Skeletal muscle tissue (tissue), 4 donors: Measurements from ENCODE around the gene RAD23A. TPM values are rescaled to one million over a fixed set of nuclear protein-coding genes. Genes with fewer than 3 reads are reported as not detected.

Experiments used
- H3K27ac ChIP-seq: one replicate; pipeline ENCODE4 v1.7.0; 2013; ENCODE audit warnings: mild to moderate bottlenecking, low read depth, low read length, inconsistent platforms
- H3K27me3 ChIP-seq, 3 donors: one replicate each; pipeline ENCODE4 v1.7.0; 2013; ENCODE audit warnings: low read length in 3 of 3; ENCODE audit not compliant: control insufficient read depth in 3 of 3, insufficient read depth in 3 of 3
- H3K36me3 ChIP-seq, 3 donors: one replicate each; pipeline ENCODE4 v1.7.0; 2013; ENCODE audit warnings: low read length in 3 of 3; ENCODE audit not compliant: control insufficient read depth in 3 of 3, insufficient read depth in 3 of 3
- H3K4me1 ChIP-seq, 3 donors: one replicate each; pipeline ENCODE4 v1.7.0; 2013; ENCODE audit warnings: low read length in 3 of 3, mild to moderate bottlenecking in 3 of 3; ENCODE audit not compliant: control insufficient read depth in 3 of 3, insufficient read depth in 3 of 3
- H3K4me3 ChIP-seq, 3 donors: one replicate each; pipeline ENCODE4 v1.7.0; 2013; ENCODE audit warnings: low read length in 3 of 3
- H3K9ac ChIP-seq, 3 donors: one replicate each; pipeline ENCODE4 v1.7.0; 2013; ENCODE audit warnings: low read length in 3 of 3, mild to moderate bottlenecking in 3 of 3, moderate library complexity in 2 of 3, low read depth in 1 of 3
- H3K9me3 ChIP-seq, 3 donors: one replicate each; pipeline ENCODE4 v1.7.0; 2013; ENCODE audit warnings: low read length in 3 of 3; ENCODE audit not compliant: control insufficient read depth in 3 of 3
- total RNA-seq: library from RNA; depleted of rRNA; stranded (reverse); fragments of >200 nt; gene quantifications from one replicate; pipeline ENCODE4 v1.2.3, GENCODE V29; 2014
- donor health status: Osteomylitis.

Gene RAD23A
- total RNA-seq, 1 donor from 2014 or later: 57.9 TPM

- H3K4me1 ChIP-seq: peaks cover 43 to 55% (median 47%) of the 10 kb centered on the region in 3 donors
Observed at GRCh38 chr19:12937093-12937926, 8.4 kb upstream of the RAD23A start.

GRCh38 chr19:12937927-12938778, 7.5 kb upstream of the RAD23A start, which contains the start of gene CALR:
Gene CALR, plus strand, starts transcription at chr19:12938609. Its CDS starts 71 bp downstream, at chr19:12938680.
- Histone ChIP-seq H3K9me3 (no peaks in the 10 kb centered on the region), H3K27ac (peak within 1 kb of the TSS; percentile 92), H3K4me1 (peaks cover 34 to 51% (median 41%) of the 10 kb centered on the region in 3 donors), H3K9ac (peak within 1 kb of the TSS; percentile 92 to 97 (median 96)), H3K36me3 (peaks cover 29 to 33% (median 33%) of the 10 kb centered on the region in 3 donors), H3K27me3 (no peaks in the 10 kb centered on the region), H3K4me3 (peak within 1 kb of the TSS; percentile 95 to 97 (median 95))

More at GRCh38 chr19:12937093-12937926, 8.4 kb upstream of the RAD23A start:
- no peaks in the 10 kb centered on the region for H3K27me3 ChIP-seq
- peak overlapping the region; percentile 73 to 82 (median 81) for H3K9ac ChIP-seq
- no peaks in the 10 kb centered on the region for H3K9me3 ChIP-seq
- peak overlapping the region; percentile 57 for H3K27ac ChIP-seq
- H3K36me3 ChIP-seq: peaks cover 27 to 29% (median 28%) of the 10 kb centered on the region in 3 donors
- H3K4me3 ChIP-seq: peak overlapping the region; percentile 75 to 82 (median 81)

- H3K9ac ChIP-seq: peak overlapping the region; percentile 92 to 97 (median 96)
- no peaks in the 10 kb centered on the region for H3K27me3 ChIP-seq
- peak overlapping the region; percentile 92 for H3K27ac ChIP-seq
- H3K36me3 ChIP-seq: peaks cover 36 to 40% (median 37%) of the 10 kb centered on the region in 3 donors
- H3K9me3 ChIP-seq: no peaks in the 10 kb centered on the region
- peaks cover 30 to 49% (median 40%) of the 10 kb centered on the region in 3 donors for H3K4me1 ChIP-seq
- H3K4me3 ChIP-seq: peak overlapping the region; percentile 95 to 97 (median 95)
Observed at GRCh38 chr19:12938779-12939601, 6.7 kb upstream of the RAD23A start.

GRCh38 chr19:12939975-12940423, 5.7 kb upstream of the RAD23A start:
- no peaks in the 10 kb centered on the region for H3K9me3 ChIP-seq
- peak overlapping the region; percentile 95 to 97 (median 95) for H3K4me3 ChIP-seq
- no peaks in the 10 kb centered on the region for H3K27me3 ChIP-seq
- H3K4me1 ChIP-seq: peaks cover 28 to 47% (median 38%) of the 10 kb centered on the region in 3 donors
- peak overlapping the region; percentile 92 to 97 (median 96) for H3K9ac ChIP-seq
- H3K27ac ChIP-seq: no peak overlapping the region
- peaks cover 43 to 44% (median 43%) of the 10 kb centered on the region in 3 donors for H3K36me3 ChIP-seq

- no peaks in the 10 kb centered on the region for H3K27me3 ChIP-seq
- no peaks in the 10 kb centered on the region for H3K9me3 ChIP-seq
- H3K4me1 ChIP-seq: peaks cover 32 to 47% (median 38%) of the 10 kb centered on the region in 3 donors
- H3K9ac ChIP-seq: no peak overlapping the region
- H3K36me3 ChIP-seq: peaks cover 43 to 44% (median 43%) of the 10 kb centered on the region in 3 donors
- no peak overlapping the region for H3K4me3 ChIP-seq
- H3K27ac ChIP-seq: no peak overlapping the region
Observed at GRCh38 chr19:12940897-12941296, 4.8 kb upstream of the RAD23A start.

GRCh38 chr19:12943437-12944044, 2.1 kb upstream of the RAD23A start:
- H3K4me3 ChIP-seq: no peak overlapping the region
- no peaks in the 10 kb centered on the region for H3K27me3 ChIP-seq
- H3K9ac ChIP-seq: peak overlapping the region in 1 of 3 donors; percentile 33
- peaks cover 52 to 54% (median 54%) of the 10 kb centered on the region in 3 donors for H3K36me3 ChIP-seq
- no peaks in the 10 kb centered on the region for H3K9me3 ChIP-seq
- peaks cover 44 to 61% (median 48%) of the 10 kb centered on the region in 3 donors for H3K4me1 ChIP-seq
- no peak overlapping the region for H3K27ac ChIP-seq

GRCh38 chr19:12944104-12944674, 1.5 kb upstream of the RAD23A start:
- Histone ChIP-seq H3K9ac (no peak overlapping the region), H3K36me3 (peaks cover 57 to 60% (median 57%) of the 10 kb centered on the region in 3 donors), H3K27ac (no peak overlapping the region), H3K27me3 (no peaks in the 10 kb centered on the region), H3K9me3 (no peaks in the 10 kb centered on the region), H3K4me1 (peaks cover 48 to 61% (median 49%) of the 10 kb centered on the region in 3 donors), H3K4me3 (no peak overlapping the region)

- no peaks in the 10 kb centered on the region for H3K27me3 ChIP-seq
- peak overlapping the region; percentile 70 to 79 (median 78) for H3K4me3 ChIP-seq
- peak overlapping the region; percentile 69 to 86 (median 85) for H3K9ac ChIP-seq
- H3K27ac ChIP-seq: peak overlapping the region; percentile 91
- H3K36me3 ChIP-seq: peaks cover 52 to 57% (median 56%) of the 10 kb centered on the region in 3 donors
- H3K9me3 ChIP-seq: no peaks in the 10 kb centered on the region
- H3K4me1 ChIP-seq: peaks cover 39 to 50% (median 40%) of the 10 kb centered on the region in 3 donors
Observed at GRCh38 chr19:12946092-12946721, 545 bp downstream of the RAD23A start.
